Immature natural killer cell (primary cell): Measurements from ENCODE around the gene TEX13B. TPM values are rescaled to one million over a fixed set of nuclear protein-coding genes. Genes with fewer than 3 reads are reported as not detected.

Source experiments
- DNase-seq, 3 donors: peaks; one replicate each; pipeline ENCODE4 v3.0.0; 2022; ENCODE audit warnings: mixed read lengths in 1 of 3
- H3K27ac Mint-ChIP-seq, 6 donors: one replicate each; pipeline ENCODE4 v1.8.0; 2020; ENCODE audit warnings: mixed read lengths in 6 of 6, mild to moderate bottlenecking in 5 of 6, inconsistent platforms in 4 of 6, moderate library complexity in 3 of 6
- H3K27me3 Mint-ChIP-seq, 3 donors: one replicate each; pipeline ENCODE4 v1.8.0; 2020 to 2021; ENCODE audit warnings: low read depth in 3 of 3, mild to moderate bottlenecking in 3 of 3, mixed read lengths in 3 of 3, moderate library complexity in 3 of 3, inconsistent platforms in 1 of 3
- H3K36me3 Mint-ChIP-seq, 3 donors: one replicate each; pipeline ENCODE4 v1.8.0; 2020; ENCODE audit warnings: mixed read lengths in 3 of 3, inconsistent platforms in 2 of 3, mild to moderate bottlenecking in 2 of 3
- H3K4me1 Mint-ChIP-seq, 2 donors: one replicate each; pipeline ENCODE4 v1.8.0; 2020; ENCODE audit warnings: inconsistent platforms in 2 of 2, mild to moderate bottlenecking in 2 of 2, mixed read lengths in 2 of 2, moderate library complexity in 1 of 2
- H3K4me3 Mint-ChIP-seq, 5 donors: one replicate each; pipeline ENCODE4 v1.8.0; 2020; ENCODE audit warnings: mild to moderate bottlenecking in 5 of 5, mixed read lengths in 5 of 5, inconsistent platforms in 3 of 5, moderate library complexity in 3 of 5
- H3K9me3 Mint-ChIP-seq, 6 donors: one replicate each; pipeline ENCODE4 v1.8.0; 2020; ENCODE audit warnings: mild to moderate bottlenecking in 6 of 6, mixed read lengths in 6 of 6, inconsistent platforms in 4 of 6, moderate library complexity in 3 of 6
- polyA plus RNA-seq, 3 donors: library from polyadenylated mRNA; unstranded; fragments of 300-500 nt; fragmentation: Illumina TruSeq; gene quantifications; one replicate each; pipeline ENCODE4 v1.2.3, GENCODE V29; 2021

TEX13B gene
- polyA plus RNA-seq, result not detected

- Mint-ChIP-seq H3K36me3 (no peaks in the 10 kb centered on the region), H3K4me1 (no peaks in the 10 kb centered on the region), H3K27ac (no peak within 1 kb of the TSS), H3K9me3 (no peaks in the 10 kb centered on the region), H3K4me3 (no peak within 1 kb of the TSS), H3K27me3 (peaks cover 0 to 6% (median 0%) of the 10 kb centered on the region in 3 donors)
- DNase-seq, result no peak
These were observed at the start of gene TEX13B for GRCh38 chrX:107982356-107982755. Gene TEX13B (minus strand): TSS chrX:107982370. CDS start chrX:107982127, 243 bp downstream.

- no peaks in the 10 kb centered on the region for H3K4me1 Mint-ChIP-seq
- peaks cover 0 to 3% (median 0%) of the 10 kb centered on the region in 3 donors for H3K27me3 Mint-ChIP-seq
- no peaks in the 10 kb centered on the region for H3K36me3 Mint-ChIP-seq
- no peak overlapping the region for H3K27ac Mint-ChIP-seq
- H3K4me3 Mint-ChIP-seq, result no peak overlapping the region
- no peak for DNase-seq
- H3K9me3 Mint-ChIP-seq, result no peaks in the 10 kb centered on the region
These were observed 48.0 kb upstream of the TEX13B start for GRCh38 chrX:108029928-108030711.

- DNase-seq, result no peak
- no peak overlapping the region for H3K4me3 Mint-ChIP-seq
- no peaks in the 10 kb centered on the region for H3K36me3 Mint-ChIP-seq
- H3K9me3 Mint-ChIP-seq, result no peaks in the 10 kb centered on the region
- no peaks in the 10 kb centered on the region for H3K4me1 Mint-ChIP-seq
- H3K27me3 Mint-ChIP-seq, result peaks cover under 1 to 3% (median 1%) of the 10 kb centered on the region in 3 donors
- H3K27ac Mint-ChIP-seq, result no peak overlapping the region
These were observed 46.7 kb upstream of the TEX13B start for GRCh38 chrX:108028854-108029253.

GRCh38 chrX:108025954-108026600 lies 43.9 kb upstream of the TEX13B start:
- peaks cover 1 to 9% (median 2%) of the 10 kb centered on the region in 3 donors for H3K27me3 Mint-ChIP-seq
- DNase-seq, result no peak
- no peak overlapping the region for H3K27ac Mint-ChIP-seq
- H3K9me3 Mint-ChIP-seq, result no peaks in the 10 kb centered on the region
- no peaks in the 10 kb centered on the region for H3K36me3 Mint-ChIP-seq
- H3K4me3 Mint-ChIP-seq, result no peak overlapping the region
- no peaks in the 10 kb centered on the region for H3K4me1 Mint-ChIP-seq

- Mint-ChIP-seq H3K4me3 (no peak overlapping the region), H3K9me3 (no peaks in the 10 kb centered on the region), H3K27me3 (peaks cover 1 to 11% (median 2%) of the 10 kb centered on the region in 3 donors), H3K27ac (no peak overlapping the region), H3K4me1 (no peaks in the 10 kb centered on the region), H3K36me3 (no peaks in the 10 kb centered on the region)
- no peak for DNase-seq
These were observed 43.2 kb upstream of the TEX13B start for GRCh38 chrX:108025376-108025775.

- H3K27ac Mint-ChIP-seq, result no peak overlapping the region
- no peaks in the 10 kb centered on the region for H3K36me3 Mint-ChIP-seq
- no peak for DNase-seq
- H3K4me3 Mint-ChIP-seq, result no peak overlapping the region
- H3K4me1 Mint-ChIP-seq, result peaks cover 6 to 10% of the 10 kb centered on the region in 2 donors
- H3K9me3 Mint-ChIP-seq, result no peaks in the 10 kb centered on the region
- peaks cover 2 to 12% (median 4%) of the 10 kb centered on the region in 3 donors for H3K27me3 Mint-ChIP-seq
These were observed 40.4 kb upstream of the TEX13B start for GRCh38 chrX:108022491-108023089.

GRCh38 chrX:108020631-108021030 lies 38.5 kb upstream of the TEX13B start:
- Mint-ChIP-seq H3K4me1 (peaks cover 6 to 10% of the 10 kb centered on the region in 2 donors), H3K27ac (no peak overlapping the region), H3K36me3 (no peaks in the 10 kb centered on the region), H3K27me3 (peaks cover 2 to 12% (median 4%) of the 10 kb centered on the region in 3 donors), H3K9me3 (no peaks in the 10 kb centered on the region), H3K4me3 (no peak overlapping the region)
- no peak for DNase-seq

- peaks cover 2 to 14% (median 3%) of the 10 kb centered on the region in 3 donors for H3K27me3 Mint-ChIP-seq
- no peaks in the 10 kb centered on the region for H3K36me3 Mint-ChIP-seq
- no peaks in the 10 kb centered on the region for H3K9me3 Mint-ChIP-seq
- no peak overlapping the region for H3K27ac Mint-ChIP-seq
- H3K4me3 Mint-ChIP-seq, result no peak overlapping the region
- peaks cover 6 to 10% of the 10 kb centered on the region in 2 donors for H3K4me1 Mint-ChIP-seq
- DNase-seq, result no peak
These were observed 37.3 kb upstream of the TEX13B start for GRCh38 chrX:108019382-108019875.

- Mint-ChIP-seq H3K4me1 (peaks cover 6 to 10% of the 10 kb centered on the region in 2 donors), H3K27ac (peak overlapping the region in 2 of 6 donors; percentile 18 to 43), H3K9me3 (no peaks in the 10 kb centered on the region), H3K4me3 (no peak overlapping the region), H3K27me3 (peaks cover 2 to 13% (median 3%) of the 10 kb centered on the region in 3 donors), H3K36me3 (no peaks in the 10 kb centered on the region)
- DNase-seq, result no peak
These were observed 36.6 kb upstream of the TEX13B start for GRCh38 chrX:108018656-108019381.

- Mint-ChIP-seq H3K27ac (no peak overlapping the region), H3K4me3 (no peak overlapping the region)
These were observed 19.1 kb upstream of the TEX13B start for GRCh38 chrX:108001218-108001814.

GRCh38 chrX:108000751-108001150 lies 18.6 kb upstream of the TEX13B start:
- H3K36me3 Mint-ChIP-seq, result no peaks in the 10 kb centered on the region
- H3K27ac Mint-ChIP-seq, result no peak overlapping the region
- DNase-seq, result no peak
- H3K27me3 Mint-ChIP-seq, result peaks cover 2 to 9% (median 8%) of the 10 kb centered on the region in 3 donors
- no peak overlapping the region for H3K4me3 Mint-ChIP-seq
- peaks cover 0 to 3% (median under 1%) of the 10 kb centered on the region in 6 donors for H3K9me3 Mint-ChIP-seq
- no peaks in the 10 kb centered on the region for H3K4me1 Mint-ChIP-seq

More at GRCh38 chrX:108001218-108001814, 19.1 kb upstream of the TEX13B start:
- peaks cover 2 to 9% (median 8%) of the 10 kb centered on the region in 3 donors for H3K27me3 Mint-ChIP-seq
- peaks cover 0 to 3% (median under 1%) of the 10 kb centered on the region in 6 donors for H3K9me3 Mint-ChIP-seq
- no peaks in the 10 kb centered on the region for H3K4me1 Mint-ChIP-seq
- peak in 1 of 3 donors; percentile 1 for DNase-seq
- no peaks in the 10 kb centered on the region for H3K36me3 Mint-ChIP-seq

- Mint-ChIP-seq H3K4me3 (no peak overlapping the region), H3K9me3 (peaks cover 0 to 3% (median under 1%) of the 10 kb centered on the region in 6 donors), H3K36me3 (no peaks in the 10 kb centered on the region), H3K4me1 (no peaks in the 10 kb centered on the region), H3K27me3 (peaks cover 0 to 19% (median 5%) of the 10 kb centered on the region in 3 donors), H3K27ac (no peak overlapping the region)
- no peak for DNase-seq
These were observed 14.0 kb upstream of the TEX13B start for GRCh38 chrX:107996124-107996523.

- H3K27ac Mint-ChIP-seq, result no peak overlapping the region
- H3K4me1 Mint-ChIP-seq, result no peaks in the 10 kb centered on the region
- no peaks in the 10 kb centered on the region for H3K27me3 Mint-ChIP-seq
- H3K4me3 Mint-ChIP-seq, result no peak overlapping the region
- H3K36me3 Mint-ChIP-seq, result no peaks in the 10 kb centered on the region
- H3K9me3 Mint-ChIP-seq, result no peaks in the 10 kb centered on the region
- no peak for DNase-seq
These were observed 2.9 kb upstream of the TEX13B start for GRCh38 chrX:107985033-107985432.
